ENCODE measurements around the gene TOR2A.

DNA sequence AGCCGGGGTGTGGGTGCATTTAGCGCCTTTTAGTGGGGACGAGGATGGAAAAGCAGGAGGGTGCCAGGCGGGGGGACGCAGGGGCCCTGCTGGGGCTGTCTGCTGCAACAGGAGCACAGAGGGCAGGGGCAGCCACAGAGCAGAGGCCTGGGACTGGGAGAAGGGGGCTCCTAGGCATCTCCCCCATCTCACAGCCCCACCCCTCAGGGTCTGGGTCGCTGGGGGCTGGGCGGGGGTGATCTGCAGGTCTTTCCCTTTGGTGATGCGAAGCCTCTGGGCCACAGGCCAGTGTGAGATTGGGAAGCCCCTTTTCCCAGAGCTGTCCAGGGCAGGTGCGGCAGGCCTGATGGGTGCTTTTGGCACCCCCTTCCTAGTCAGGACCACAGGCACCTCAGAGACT is 4.8 kb downstream of the TOR2A start:
- TF ChIP-seq CTCF (IDR thresholded peaks at IDR 0.05; ENCODE audit: low read depth, low read length) (no peak), EZH2phosphoT487 (IDR thresholded peaks at IDR 0.05; ENCODE audit: low read depth) (no peak)

Data from OCI-LY3 (cell line).